ENCODE data around the gene SLFNL1.

The SLFNL1 gene

DNA sequence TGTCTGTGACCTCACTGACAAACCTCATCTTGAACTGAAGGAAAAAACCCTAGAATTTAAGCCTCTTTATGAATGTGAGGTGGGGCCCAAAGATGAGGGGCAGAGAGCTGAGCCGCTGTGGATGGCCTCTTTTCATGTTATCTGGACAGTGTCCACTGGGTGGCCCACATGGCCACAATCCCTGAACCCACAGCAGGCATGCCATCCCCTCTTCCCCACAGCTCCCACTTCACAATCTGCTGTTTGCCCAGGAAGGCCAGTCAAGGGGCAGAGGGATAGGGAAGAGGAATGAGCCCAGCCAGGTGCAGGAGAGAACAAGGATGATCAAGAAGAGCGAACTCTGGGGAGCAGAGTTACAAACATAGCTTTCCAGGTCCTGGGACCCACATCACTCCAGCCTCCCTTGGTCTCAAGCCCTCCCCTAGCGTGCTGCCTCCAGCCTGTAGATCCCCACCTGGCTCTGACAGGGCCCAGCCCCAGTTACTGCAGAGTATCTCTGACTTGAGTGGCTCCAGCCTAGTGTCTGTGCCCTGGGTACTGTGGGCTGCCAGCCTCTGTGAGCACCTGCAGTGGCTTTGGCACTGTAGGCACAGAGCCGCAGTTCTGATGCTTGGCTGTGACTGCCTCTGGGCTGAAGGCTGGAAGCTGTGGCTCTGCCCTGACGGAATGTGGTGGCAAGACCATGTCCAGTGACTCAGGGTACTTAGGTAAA, 1.9 kb upstream of the SLFNL1 start:
- no peak overlapping the region for H3K4me3 ChIP-seq (ENCODE audit: low read length)
- DNase-seq (ENCODE audit: low read depth, low spot score): no peak

GRCh38 chr1:41022424-41022823, 899 bp upstream of the SLFNL1 start:
- DNase-seq (ENCODE audit: low read depth, low spot score): no peak
- H3K4me3 ChIP-seq (ENCODE audit: low read length): no peak overlapping the region

DNA sequence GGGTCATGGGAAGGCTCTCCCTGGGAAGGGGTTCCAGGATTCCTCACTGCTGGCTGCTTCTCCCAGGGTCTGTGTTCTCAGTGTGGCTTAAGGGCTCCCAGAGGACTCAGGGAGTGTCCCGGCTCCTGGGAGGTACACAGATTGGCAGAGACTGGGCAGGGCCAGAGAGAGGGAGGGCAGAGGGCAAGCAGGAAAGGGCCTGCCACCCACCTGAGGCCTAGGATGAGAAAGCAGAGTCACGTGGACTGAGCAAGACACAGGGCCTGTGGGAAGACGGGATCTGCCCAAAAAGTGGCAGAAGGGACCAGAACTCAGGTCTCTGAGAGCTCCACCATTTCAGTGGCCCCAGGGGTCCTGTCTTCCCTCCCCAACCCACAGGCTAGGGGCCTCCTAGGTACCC, 871 bp downstream of the SLFNL1 start:
- no peak for DNase-seq (ENCODE audit: low read depth, low spot score)
- H3K4me3 ChIP-seq (ENCODE audit: low read length): no peak overlapping the region

- DNase-seq (ENCODE audit: low read depth, low spot score): no peak
Observed at GRCh38 chr1:41020109-41020576, 1.4 kb downstream of the SLFNL1 start.

DNA sequence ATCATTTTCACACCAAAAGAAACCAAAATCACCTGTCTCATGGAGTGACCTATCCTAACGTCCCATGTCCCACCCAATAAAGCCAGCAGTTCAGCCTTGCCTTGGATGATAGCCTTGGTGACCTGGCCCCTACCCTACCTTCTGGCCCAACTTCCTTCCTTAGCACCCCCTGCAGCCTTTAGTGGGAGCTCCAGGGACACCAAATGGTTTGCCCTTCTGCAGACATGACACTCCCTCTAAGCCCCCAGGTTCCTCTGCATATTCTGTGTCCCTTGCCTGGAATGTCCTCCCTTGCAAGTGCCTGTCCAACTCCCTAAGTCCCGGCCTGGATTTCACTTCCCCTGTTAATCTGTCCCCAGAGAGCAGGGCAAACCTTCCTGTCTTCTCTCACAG, 2.2 kb downstream of the SLFNL1 start:
- no peak overlapping the region for H3K4me3 ChIP-seq (ENCODE audit: low read length)
- DNase-seq (ENCODE audit: low read depth, low spot score): no peak

More at GRCh38 chr1:41020109-41020576, 1.4 kb downstream of the SLFNL1 start:
- no peak overlapping the region for H3K4me3 ChIP-seq (ENCODE audit: low read length)

- H3K4me3 ChIP-seq (ENCODE audit: low read length): no peak overlapping the region
- no peak for DNase-seq (ENCODE audit: low read depth, low spot score)
Observed at GRCh38 chr1:41018018-41018410, 3.5 kb downstream of the SLFNL1 start.

GRCh38 chr1:41017141-41018017, 4.1 kb downstream of the SLFNL1 start:
- H3K4me3 ChIP-seq (ENCODE audit: low read length): no peak overlapping the region
- DNase-seq (ENCODE audit: low read depth, low spot score): no peak

GRCh38 chr1:41015897-41016470, 5.5 kb downstream of the SLFNL1 start:
- no peak overlapping the region for H3K4me3 ChIP-seq (ENCODE audit: low read length)
- no peak for DNase-seq (ENCODE audit: low read depth, low spot score)

DNA sequence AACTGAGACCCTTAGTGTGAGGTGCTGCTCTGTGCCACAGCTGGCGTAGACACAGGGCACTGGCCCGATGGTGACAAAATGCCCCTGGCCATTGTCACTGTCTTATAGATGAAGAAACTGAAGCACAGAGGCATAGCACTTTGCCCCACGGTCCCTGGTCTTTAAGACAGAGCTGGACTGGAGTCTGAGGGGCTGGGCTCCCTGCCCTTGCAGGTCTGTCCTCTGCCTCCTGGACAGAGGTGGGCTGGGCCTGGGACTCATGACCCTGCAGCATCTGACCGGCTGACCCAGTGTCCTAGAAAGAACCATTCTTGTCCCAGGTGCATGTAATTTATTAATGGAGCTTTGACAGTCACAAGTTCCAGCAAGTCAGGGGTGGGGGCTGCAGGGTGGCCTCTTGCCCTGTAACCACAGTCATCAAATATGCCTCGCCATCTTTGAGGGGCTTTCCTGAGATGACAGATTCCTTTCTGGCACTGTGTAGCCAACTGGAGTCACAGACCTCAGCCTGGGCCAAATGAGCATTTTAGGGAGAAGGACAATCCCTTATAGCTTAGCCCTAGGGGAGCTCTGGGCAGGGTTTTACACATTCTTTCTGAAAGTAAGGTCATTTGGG, 6.1 kb downstream of the SLFNL1 start:
- no peak for DNase-seq (ENCODE audit: low read depth, low spot score)
- no peak overlapping the region for H3K4me3 ChIP-seq (ENCODE audit: low read length)

DNA sequence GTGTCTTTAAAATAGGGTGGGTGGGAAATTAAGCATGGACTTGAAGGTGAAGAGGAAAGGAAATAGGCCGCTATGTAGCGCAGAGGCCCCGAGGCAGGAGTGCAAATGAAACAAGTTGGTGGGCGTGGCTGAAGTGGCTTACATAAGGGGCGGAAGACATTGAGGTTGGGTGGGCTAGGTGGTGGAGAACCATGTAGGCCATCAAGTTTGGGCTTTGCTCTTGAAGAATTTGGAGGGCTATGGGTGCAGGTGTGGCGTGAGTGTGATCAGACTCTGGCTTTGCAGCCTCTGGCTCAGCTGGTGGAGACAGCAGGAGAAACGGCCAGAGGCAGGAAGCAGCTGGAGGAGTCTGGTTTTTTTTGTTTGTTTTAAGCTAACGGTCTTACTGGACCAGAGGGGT, 6.7 kb downstream of the SLFNL1 start:
- DNase-seq (ENCODE audit: low read depth, low spot score): peak; percentile 85
- no peak overlapping the region for H3K4me3 ChIP-seq (ENCODE audit: low read length)

DNA sequence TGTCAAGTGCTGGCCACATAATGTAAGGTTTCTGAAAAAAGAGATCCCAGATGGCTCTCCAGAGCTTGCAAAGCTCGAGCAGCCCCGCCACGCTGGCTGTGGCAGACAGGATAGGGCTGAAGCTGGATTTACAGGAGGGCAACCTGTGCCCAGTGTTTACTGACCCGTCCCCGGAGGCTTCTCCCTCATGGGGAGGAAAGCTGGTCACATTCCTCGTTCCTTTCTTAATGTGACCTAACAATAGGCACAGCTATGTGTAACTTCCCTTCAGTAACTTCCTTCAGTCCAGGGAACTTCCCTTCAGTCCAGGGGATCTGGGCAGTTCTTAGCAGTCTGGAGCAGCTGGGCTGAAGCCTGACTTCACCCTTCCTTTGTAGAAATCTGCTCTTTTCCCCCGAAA, 7.7 kb downstream of the SLFNL1 start:
- no peak overlapping the region for H3K4me3 ChIP-seq (ENCODE audit: low read length)
- DNase-seq (ENCODE audit: low read depth, low spot score): no peak

- DNase-seq (ENCODE audit: low read depth, low spot score): no peak
- H3K4me3 ChIP-seq (ENCODE audit: low read length): no peak overlapping the region
Observed at GRCh38 chr1:41013024-41013423, 8.5 kb downstream of the SLFNL1 start.

DNA sequence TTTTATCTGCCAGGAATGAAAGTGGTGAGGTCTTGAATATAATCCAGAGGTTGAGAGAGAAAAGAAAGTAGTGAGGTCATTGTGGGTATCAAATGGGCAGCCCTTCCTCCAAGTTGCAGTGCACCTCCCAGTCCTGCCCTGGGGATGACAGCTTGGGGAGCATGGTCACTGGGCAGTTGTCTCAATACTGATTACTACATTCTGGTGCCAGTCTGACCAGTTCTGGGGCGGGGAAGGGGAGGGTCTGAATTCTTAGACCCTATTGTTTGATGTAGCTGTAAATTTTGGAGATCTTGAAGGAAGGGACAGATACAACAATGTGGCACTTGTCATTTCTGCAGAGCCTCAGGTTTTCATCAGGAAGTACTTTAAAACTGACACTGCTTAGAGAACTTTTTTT, 11.2 kb downstream of the SLFNL1 start:
- no peak for DNase-seq (ENCODE audit: low read depth, low spot score)
- H3K4me3 ChIP-seq (ENCODE audit: low read length): no peak overlapping the region

DNA sequence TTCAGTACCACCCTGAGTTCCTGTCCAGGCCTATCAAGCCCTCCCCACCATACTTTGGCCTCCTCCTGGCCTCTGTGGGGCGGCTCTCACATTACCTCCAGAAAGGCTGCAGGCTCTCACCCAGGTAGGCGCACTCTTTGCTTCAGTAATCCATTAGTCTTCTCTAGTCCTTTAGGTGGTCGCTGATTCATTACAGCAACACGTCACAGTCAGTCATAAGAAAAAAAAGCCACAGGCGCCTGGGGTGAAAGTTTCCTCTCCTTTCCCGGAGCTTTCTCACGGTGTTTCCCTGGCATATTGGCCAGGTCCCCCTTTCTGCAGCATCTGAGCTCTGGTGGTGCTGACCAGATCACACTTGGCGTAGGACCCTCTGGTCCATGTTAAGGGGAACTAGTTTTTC, 12.1 kb downstream of the SLFNL1 start:
- DNase-seq (ENCODE audit: low read depth, low spot score): no peak
- H3K4me3 ChIP-seq (ENCODE audit: low read length): no peak overlapping the region

DNA sequence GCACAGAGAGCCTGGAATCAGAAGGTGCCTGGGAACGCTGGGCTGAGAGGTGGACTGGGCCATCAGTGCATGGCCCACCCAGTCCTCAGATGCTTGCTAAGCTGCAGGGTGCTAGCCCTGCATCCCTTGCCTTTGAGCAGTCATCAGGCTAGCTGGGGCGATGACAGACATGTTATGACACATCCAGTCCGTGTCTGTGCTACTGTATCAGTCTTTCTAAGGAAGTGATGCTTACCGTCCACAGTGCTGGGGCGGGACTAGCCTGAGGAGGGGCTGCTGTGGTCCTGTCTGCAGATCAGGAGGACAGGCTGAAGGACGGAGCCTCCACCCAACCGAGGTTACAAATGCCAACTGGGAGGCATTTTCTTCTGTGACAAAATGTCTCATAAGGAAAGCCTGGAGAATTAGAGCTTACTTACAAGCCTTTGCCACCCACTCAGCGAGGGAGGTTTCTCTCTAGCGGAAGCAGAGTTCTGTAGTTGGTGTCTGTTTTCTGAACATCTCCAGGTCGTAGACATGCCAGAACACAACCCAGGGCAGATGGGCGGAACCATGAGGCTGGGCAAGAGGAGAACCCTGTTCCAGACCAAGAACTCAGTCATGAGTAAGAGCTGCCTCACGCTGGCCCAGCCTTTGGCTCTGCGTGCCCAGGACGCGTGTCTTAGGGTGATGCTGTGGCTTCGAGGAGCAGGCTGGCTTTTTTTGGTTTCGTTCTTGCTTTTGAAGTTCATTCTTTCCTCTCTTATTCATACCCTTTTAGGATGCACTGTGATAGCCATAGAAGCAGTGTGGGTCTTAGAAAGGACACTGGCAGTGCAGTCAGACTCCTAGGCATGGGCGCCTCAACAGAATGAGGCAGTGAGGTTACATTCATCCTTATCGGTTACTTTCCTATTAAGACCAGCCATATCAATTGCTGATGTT, 14.3 kb downstream of the SLFNL1 start:
- DNase-seq (ENCODE audit: low read depth, low spot score): no peak
- H3K4me3 ChIP-seq (ENCODE audit: low read length): no peak overlapping the region

GRCh38 chr1:41005876-41006275, 15.6 kb downstream of the SLFNL1 start:
- H3K4me3 ChIP-seq (ENCODE audit: low read length): no peak overlapping the region

GRCh38 chr1:41003640-41004220, 17.8 kb downstream of the SLFNL1 start:
- no peak overlapping the region for H3K4me3 ChIP-seq (ENCODE audit: low read length)
- DNase-seq (ENCODE audit: low read depth, low spot score): peak; percentile 98

More at GRCh38 chr1:41005876-41006275, 15.6 kb downstream of the SLFNL1 start:
- DNase-seq (ENCODE audit: low read depth, low spot score): no peak

DNA sequence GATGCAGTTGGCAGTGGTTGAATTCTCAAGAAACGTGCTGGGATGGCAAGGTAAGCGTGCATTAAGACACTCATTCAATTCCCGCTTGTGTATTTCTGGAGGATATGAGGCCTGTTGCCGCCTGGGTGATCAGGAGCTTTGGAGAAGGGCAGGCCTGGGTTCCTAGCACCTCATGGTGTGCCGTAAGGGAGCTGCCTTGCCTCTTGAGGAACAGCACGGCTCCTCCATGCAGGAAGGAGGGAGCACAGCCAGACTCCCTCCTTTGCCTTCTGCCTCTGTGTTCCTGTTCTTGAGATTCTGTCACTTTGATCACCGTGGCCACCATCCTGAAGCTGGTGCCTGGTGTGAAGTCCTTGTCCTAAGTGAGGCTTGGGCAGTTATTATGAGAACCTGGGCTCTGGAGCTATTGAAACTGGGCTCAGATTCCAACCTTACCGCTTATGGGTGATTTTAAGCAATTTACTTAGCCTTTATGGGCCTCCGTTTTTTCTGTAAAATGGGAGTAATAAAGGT, 18.3 kb downstream of the SLFNL1 start:
- DNase-seq (ENCODE audit: low read depth, low spot score): no peak
- H3K4me3 ChIP-seq (ENCODE audit: low read length): no peak overlapping the region

Data from Jurkat, Clone E6-1 (cell line).